ENCODE results near the gene HDHD2.
"Not testable (repeated sequence)": the region's sequence is repeated elsewhere in the genome, so short reads cannot be mapped to it uniquely, and the experiment has no call there.

HDHD2 gene

GRCh38 chr18:47150029-47150823 is at the start of gene HDHD2:
Gene HDHD2 (minus strand): TSS chr18:47150500. CDS start chr18:47136439, 14,061 bp downstream.
- peak; percentile 93 for DNase-seq

- not testable (repeated sequence) for DNase-seq
Observed at GRCh38 chr18:47195961-47196360, 45.7 kb upstream of the HDHD2 start.

- peak; percentile 56 for DNase-seq
Observed at GRCh38 chr18:47191961-47192360, 41.7 kb upstream of the HDHD2 start.

GRCh38 chr18:47187721-47188120 is 37.4 kb upstream of the HDHD2 start:
- no peak for DNase-seq

- DNase-seq: peak; percentile 57
Observed at GRCh38 chr18:47184419-47185050, 34.2 kb upstream of the HDHD2 start.

- not testable (repeated sequence) for DNase-seq
Observed at GRCh38 chr18:47182156-47182555, 31.9 kb upstream of the HDHD2 start.

GRCh38 chr18:47180765-47181164 is 30.5 kb upstream of the HDHD2 start:
- no peak for DNase-seq

GRCh38 chr18:47179520-47179919 is 29.2 kb upstream of the HDHD2 start:
- DNase-seq: no peak

- DNase-seq: peak; percentile 96
Observed at GRCh38 chr18:47175898-47176575, 25.7 kb upstream of the HDHD2 start, which contains the start of gene IER3IP1. Gene IER3IP1 (minus strand): TSS chr18:47176364. CDS start chr18:47176277, 87 bp downstream.

- DNase-seq: no peak
Observed at GRCh38 chr18:47175283-47175897, 25.1 kb upstream of the HDHD2 start.

GRCh38 chr18:47174545-47175116 is 24.3 kb upstream of the HDHD2 start:
- no peak for DNase-seq

- no peak for DNase-seq
Observed at GRCh38 chr18:47172476-47172875, 22.2 kb upstream of the HDHD2 start.

GRCh38 chr18:47168913-47169312 is 18.6 kb upstream of the HDHD2 start:
- no peak for DNase-seq

- DNase-seq: no peak
Observed at GRCh38 chr18:47168509-47168908, 18.2 kb upstream of the HDHD2 start.

- no peak for DNase-seq
Observed at GRCh38 chr18:47166294-47166693, 16.0 kb upstream of the HDHD2 start.

GRCh38 chr18:47163241-47163640 is 12.9 kb upstream of the HDHD2 start:
- no peak for DNase-seq

- DNase-seq: no peak
Observed at GRCh38 chr18:47160256-47160655, 10.0 kb upstream of the HDHD2 start.

GRCh38 chr18:47158404-47158803 is 8.1 kb upstream of the HDHD2 start:
- DNase-seq: peak; percentile 83

- DNase-seq: no peak
Observed at GRCh38 chr18:47151439-47151838, 1.1 kb upstream of the HDHD2 start.

- peak; percentile 55 for DNase-seq
Observed at GRCh38 chr18:47150824-47151366, 595 bp upstream of the HDHD2 start.

- DNase-seq: peak; percentile 60
Observed at GRCh38 chr18:47149457-47150028, 757 bp downstream of the HDHD2 start.

GRCh38 chr18:47146206-47146605 is 4.1 kb downstream of the HDHD2 start:
- no peak for DNase-seq
